SK-N-SH (cell line): Measurements from ENCODE around the gene CPPED1. TPM values are rescaled to one million over a fixed set of nuclear protein-coding genes. Genes with fewer than 3 reads are reported as not detected.

Experiments
- CTCF ChIA-PET: fragments of 300-600, 350-600 bp; formaldehyde crosslinking; extraction: SDS; loops from one replicate; lab custom pipeline; 2021; lab: Yijun Ruan, JAX
- POLR2A ChIA-PET: fragments of 350-600 bp; sonication (Branson Sonifier 250); formaldehyde crosslinking; extraction: SDS; loops from one replicate; lab custom pipeline; 2020; ENCODE audit warnings: antibody characterized with exemption, inconsistent platforms; lab: Yijun Ruan, JAX
- DNase-seq: peaks from one replicate; pipeline ENCODE4 v3.0.0; 2012
- H2AFZ ChIP-seq: fragments of 200-600 bp; sonication (generic); 2 replicates; pipeline ENCODE4 v1.8.1; 2016; ENCODE audit warnings: antibody characterized with exemption, mild to moderate bottlenecking, low read depth
- H3F3A ChIP-seq: fragments of 200-600 bp; sonication (generic); replicated peaks from 2 replicates; pipeline ENCODE3; 2016; ENCODE audit warnings: antibody characterized with exemption, mild to moderate bottlenecking; ENCODE audit not compliant: insufficient read depth
- H3K27ac ChIP-seq, 2 experiments: fragments of 200-500 bp in 1 of 2; fragments of 200-600 bp in 1 of 2; sonication (Bioruptor generic) in 1 of 2; sonication (generic), shearing (Covaris generic) in 1 of 2; 2 replicates each; pipeline versions ENCODE4 v1.5.1 to v1.6.1; 2014 to 2016; ENCODE audit warnings: low read depth in 2 of 2, inconsistent platforms in 1 of 2, low read length in 1 of 2, mild to moderate bottlenecking in 1 of 2, mixed read lengths in 1 of 2
- H3K27me3 ChIP-seq: fragments of 200-600 bp; sonication (generic), shearing (Covaris generic); 2 replicates; pipeline ENCODE4 v1.6.1; 2016; ENCODE audit warnings: mixed run types; ENCODE audit not compliant: insufficient read depth
- H3K36me3 ChIP-seq, 2 experiments: fragments of 200-500 bp in 1 of 2; fragments of 200-600 bp in 1 of 2; sonication (Bioruptor generic) in 1 of 2; sonication (generic) in 1 of 2; replicated peaks in 1 of 2; 2 replicates each; pipeline versions ENCODE3 to v1.5.1; 2014 to 2016; ENCODE audit warnings: low read length in 1 of 2, mild to moderate bottlenecking in 1 of 2; ENCODE audit not compliant: insufficient read depth in 2 of 2, control insufficient read depth in 1 of 2
- H3K4me1 ChIP-seq, 2 experiments: fragments of 200-500 bp in 1 of 2; fragments of 200-600 bp in 1 of 2; sonication (Bioruptor generic) in 1 of 2; sonication (generic), shearing (Covaris generic) in 1 of 2; 2 replicates each; pipeline versions ENCODE4 v1.5.1 to v1.6.1; 2014 to 2016; ENCODE audit warnings: low read depth in 1 of 2, low read length in 1 of 2, mixed run types in 1 of 2; ENCODE audit not compliant: insufficient read depth in 2 of 2, control insufficient read depth in 1 of 2
- H3K4me2 ChIP-seq: fragments of 200-600 bp; sonication (generic), shearing (Covaris generic); 2 replicates; pipeline ENCODE4 v1.6.1; 2017; ENCODE audit warnings: mixed run types
- H3K4me3 ChIP-seq, 2 experiments: fragments of 200-500 bp in 1 of 2; fragments of 200-600 bp in 1 of 2; sonication (Bioruptor generic) in 1 of 2; sonication (generic), shearing (Covaris generic) in 1 of 2; 2 replicates each; pipeline versions ENCODE4 v1.5.1 to v1.8.1; 2014 to 2016; ENCODE audit warnings: low read depth in 2 of 2, inconsistent platforms in 1 of 2, low read length in 1 of 2, mild to moderate bottlenecking in 1 of 2, mixed read lengths in 1 of 2, moderate library complexity in 1 of 2
- H3K79me2 ChIP-seq: fragments of 200-600 bp; sonication (generic); 2 replicates; pipeline ENCODE4 v1.8.1; 2017; ENCODE audit warnings: mild to moderate bottlenecking; ENCODE audit not compliant: insufficient read depth
- H3K9ac ChIP-seq: fragments of 200-600 bp; sonication (generic); 2 replicates; pipeline ENCODE4 v1.6.1; 2017; ENCODE audit warnings: mixed run types
- H3K9me2 ChIP-seq: fragments of 200-600 bp; sonication (generic); 2 replicates; pipeline ENCODE4 v1.6.1; 2017; ENCODE audit warnings: mixed run types
- H3K9me3 ChIP-seq: fragments of 200-600 bp; sonication (generic); 2 replicates; pipeline ENCODE4 v1.6.1; 2017; ENCODE audit warnings: mixed run types, mild to moderate bottlenecking, moderate library complexity
- H4K20me1 ChIP-seq: fragments of 200-600 bp; sonication (generic); 2 replicates; pipeline ENCODE4 v1.6.1; 2017; ENCODE audit warnings: mild to moderate bottlenecking, mixed run types; ENCODE audit not compliant: insufficient read depth
- CHD2 ChIP-seq: fragments of 150-350 bp; IDR thresholded peaks from 2 replicates; pipeline ENCODE4 v1.6.1; 2018; ENCODE audit warnings: low read length; ENCODE audit not compliant: partially characterized antibody
- ELF1 ChIP-seq: IDR thresholded peaks from 2 replicates; pipeline ENCODE4 v1.4.0; 2012
- EP300 ChIP-seq, 2 experiments: IDR thresholded peaks; 2 replicates each; pipeline versions ENCODE4 v1.4.0 to v1.6.1; 2012; ENCODE audit warnings: borderline replicate concordance in 1 of 2, low read depth in 1 of 2, low read length in 1 of 2
- EZH2phosphoT487 ChIP-seq: fragments of 200-600 bp; sonication (generic); IDR thresholded peaks from 2 replicates; pipeline ENCODE4 v1.6.1; 2017; ENCODE audit warnings: low read depth, mixed run types, mild to moderate bottlenecking, antibody characterized with exemption, moderate library complexity, borderline replicate concordance
- FOXM1 ChIP-seq: IDR thresholded peaks from 2 replicates; pipeline ENCODE4 v1.4.0; 2012; ENCODE audit warnings: low read depth, mild to moderate bottlenecking
- GABPA ChIP-seq: IDR thresholded peaks from 2 replicates; pipeline ENCODE4 v1.4.0; 2012; ENCODE audit warnings: low read depth, mild to moderate bottlenecking
- GATA2 ChIP-seq: sonication (generic); formaldehyde crosslinking; IDR thresholded peaks from 2 replicates; pipeline ENCODE4 v1.5.0; 2020; ENCODE audit warnings: mild to moderate bottlenecking, missing genetic modification reagents
- JUND ChIP-seq: IDR thresholded peaks from 2 replicates; pipeline ENCODE4 v1.4.0; 2012
- MEF2A ChIP-seq: IDR thresholded peaks from 2 replicates; pipeline ENCODE4 v1.4.0; 2012; ENCODE audit warnings: low read depth, borderline replicate concordance
- MXI1 ChIP-seq: IDR thresholded peaks from 2 replicates; pipeline ENCODE4 v1.6.1; 2012; ENCODE audit warnings: mild to moderate bottlenecking, low read depth, low read length, improper control_type of control experiment
- NFIC ChIP-seq: IDR thresholded peaks from 2 replicates; pipeline ENCODE4 v1.4.0; 2012; ENCODE audit warnings: borderline replicate concordance
- NRF1 ChIP-seq: IDR thresholded peaks from 2 replicates; pipeline ENCODE4 v1.6.1; 2012; ENCODE audit warnings: low read depth, mild to moderate bottlenecking, low read length
- RAD21 ChIP-seq: IDR thresholded peaks from 2 replicates; pipeline ENCODE4 v1.6.1; 2012; ENCODE audit warnings: mild to moderate bottlenecking, low read length
- RXRA ChIP-seq: IDR thresholded peaks from 2 replicates; pipeline ENCODE4 v1.4.0; 2012; ENCODE audit warnings: low read depth, mild to moderate bottlenecking, borderline replicate concordance
- SIN3A ChIP-seq: IDR thresholded peaks from 2 replicates; pipeline ENCODE4 v1.6.1; 2012; ENCODE audit warnings: low read depth, mild to moderate bottlenecking, low read length, moderate library complexity, borderline replicate concordance
- WGBS: methylation state at CpG from one replicate; pipeline ENCODE4 v1.1.6; 2017; ENCODE audit warnings: low lambda C conversion rate; 5-methylcytosine and 5-hydroxymethylcytosine counted together
- polyA plus RNA-seq, 3 experiments: library from polyadenylated mRNA; depleted of rRNA; stranded (reverse); fragments of >200 nt; gene quantifications; 2 replicates each; pipeline ENCODE4 v1.2.3, GENCODE V29; 2012
- TF ChIP-seq, protein P1 (sequence below): IDR thresholded peaks from 2 replicates; pipeline ENCODE4 v1.6.1; 2012; ENCODE audit warnings: mild to moderate bottlenecking, low read depth, low read length, moderate library complexity
- TF ChIP-seq, protein P2 (sequence below): fragments of 200-600 bp; sonication (generic); IDR thresholded peaks from 2 replicates; pipeline ENCODE4 v1.6.1; 2017; ENCODE audit warnings: antibody characterized with exemption, mild to moderate bottlenecking, moderate library complexity
- TF ChIP-seq, protein P3 (sequence below): IDR thresholded peaks from 2 replicates; pipeline ENCODE4; 2012
- TF ChIP-seq, protein P4 (sequence below): fragments of 150-350 bp; IDR thresholded peaks from 2 replicates; pipeline ENCODE4 v1.6.1; 2017; ENCODE audit warnings: antibody characterized with exemption, low read length, low read depth, borderline replicate concordance
- TF ChIP-seq, protein P5 (sequence below): fragments of 150-350 bp; IDR thresholded peaks from 2 replicates; pipeline ENCODE4 v1.6.1; 2016; ENCODE audit warnings: mild to moderate bottlenecking, low read depth, low read length

CPPED1 gene
- polyA plus RNA-seq, 1 of the 3 experiments (the other 2 are of a cell fraction), result 11.9 TPM

DNA sequence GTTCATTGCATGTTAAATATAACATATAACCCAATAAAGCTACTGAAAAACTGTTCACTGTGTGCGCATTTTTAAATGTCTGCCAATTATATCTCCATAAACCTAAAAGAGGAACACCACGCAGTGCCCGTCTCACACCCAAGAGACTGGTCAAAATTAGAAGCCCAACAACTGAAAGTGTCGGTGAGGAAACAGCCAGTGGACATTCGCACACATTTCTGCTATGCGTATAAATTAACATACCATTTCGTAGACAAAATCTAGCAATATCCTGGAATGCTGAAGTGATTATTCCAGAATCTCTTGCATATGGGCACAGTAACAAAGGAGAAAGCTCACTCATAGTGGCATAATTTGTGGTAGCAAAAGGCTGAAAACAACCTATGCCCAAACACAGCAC, 55.9 kb downstream of the CPPED1 start (continued):
- TF ChIP-seq, protein P1, sequence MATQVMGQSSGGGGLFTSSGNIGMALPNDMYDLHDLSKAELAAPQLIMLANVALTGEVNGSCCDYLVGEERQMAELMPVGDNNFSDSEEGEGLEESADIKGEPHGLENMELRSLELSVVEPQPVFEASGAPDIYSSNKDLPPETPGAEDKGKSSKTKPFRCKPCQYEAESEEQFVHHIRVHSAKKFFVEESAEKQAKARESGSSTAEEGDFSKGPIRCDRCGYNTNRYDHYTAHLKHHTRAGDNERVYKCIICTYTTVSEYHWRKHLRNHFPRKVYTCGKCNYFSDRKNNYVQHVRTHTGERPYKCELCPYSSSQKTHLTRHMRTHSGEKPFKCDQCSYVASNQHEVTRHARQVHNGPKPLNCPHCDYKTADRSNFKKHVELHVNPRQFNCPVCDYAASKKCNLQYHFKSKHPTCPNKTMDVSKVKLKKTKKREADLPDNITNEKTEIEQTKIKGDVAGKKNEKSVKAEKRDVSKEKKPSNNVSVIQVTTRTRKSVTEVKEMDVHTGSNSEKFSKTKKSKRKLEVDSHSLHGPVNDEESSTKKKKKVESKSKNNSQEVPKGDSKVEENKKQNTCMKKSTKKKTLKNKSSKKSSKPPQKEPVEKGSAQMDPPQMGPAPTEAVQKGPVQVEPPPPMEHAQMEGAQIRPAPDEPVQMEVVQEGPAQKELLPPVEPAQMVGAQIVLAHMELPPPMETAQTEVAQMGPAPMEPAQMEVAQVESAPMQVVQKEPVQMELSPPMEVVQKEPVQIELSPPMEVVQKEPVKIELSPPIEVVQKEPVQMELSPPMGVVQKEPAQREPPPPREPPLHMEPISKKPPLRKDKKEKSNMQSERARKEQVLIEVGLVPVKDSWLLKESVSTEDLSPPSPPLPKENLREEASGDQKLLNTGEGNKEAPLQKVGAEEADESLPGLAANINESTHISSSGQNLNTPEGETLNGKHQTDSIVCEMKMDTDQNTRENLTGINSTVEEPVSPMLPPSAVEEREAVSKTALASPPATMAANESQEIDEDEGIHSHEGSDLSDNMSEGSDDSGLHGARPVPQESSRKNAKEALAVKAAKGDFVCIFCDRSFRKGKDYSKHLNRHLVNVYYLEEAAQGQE, result no peak
- TF ChIP-seq, protein P2, sequence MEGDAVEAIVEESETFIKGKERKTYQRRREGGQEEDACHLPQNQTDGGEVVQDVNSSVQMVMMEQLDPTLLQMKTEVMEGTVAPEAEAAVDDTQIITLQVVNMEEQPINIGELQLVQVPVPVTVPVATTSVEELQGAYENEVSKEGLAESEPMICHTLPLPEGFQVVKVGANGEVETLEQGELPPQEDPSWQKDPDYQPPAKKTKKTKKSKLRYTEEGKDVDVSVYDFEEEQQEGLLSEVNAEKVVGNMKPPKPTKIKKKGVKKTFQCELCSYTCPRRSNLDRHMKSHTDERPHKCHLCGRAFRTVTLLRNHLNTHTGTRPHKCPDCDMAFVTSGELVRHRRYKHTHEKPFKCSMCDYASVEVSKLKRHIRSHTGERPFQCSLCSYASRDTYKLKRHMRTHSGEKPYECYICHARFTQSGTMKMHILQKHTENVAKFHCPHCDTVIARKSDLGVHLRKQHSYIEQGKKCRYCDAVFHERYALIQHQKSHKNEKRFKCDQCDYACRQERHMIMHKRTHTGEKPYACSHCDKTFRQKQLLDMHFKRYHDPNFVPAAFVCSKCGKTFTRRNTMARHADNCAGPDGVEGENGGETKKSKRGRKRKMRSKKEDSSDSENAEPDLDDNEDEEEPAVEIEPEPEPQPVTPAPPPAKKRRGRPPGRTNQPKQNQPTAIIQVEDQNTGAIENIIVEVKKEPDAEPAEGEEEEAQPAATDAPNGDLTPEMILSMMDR, result no peak
- TF ChIP-seq RXRA (no peak), ELF1 (no peak), JUND (no peak), GATA2 (no peak), MEF2A (no peak)
- TF ChIP-seq, protein P3, sequence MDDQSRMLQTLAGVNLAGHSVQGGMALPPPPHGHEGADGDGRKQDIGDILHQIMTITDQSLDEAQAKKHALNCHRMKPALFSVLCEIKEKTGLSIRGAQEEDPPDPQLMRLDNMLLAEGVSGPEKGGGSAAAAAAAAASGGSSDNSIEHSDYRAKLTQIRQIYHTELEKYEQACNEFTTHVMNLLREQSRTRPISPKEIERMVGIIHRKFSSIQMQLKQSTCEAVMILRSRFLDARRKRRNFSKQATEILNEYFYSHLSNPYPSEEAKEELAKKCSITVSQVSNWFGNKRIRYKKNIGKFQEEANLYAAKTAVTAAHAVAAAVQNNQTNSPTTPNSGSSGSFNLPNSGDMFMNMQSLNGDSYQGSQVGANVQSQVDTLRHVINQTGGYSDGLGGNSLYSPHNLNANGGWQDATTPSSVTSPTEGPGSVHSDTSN, result no peak

DNA sequence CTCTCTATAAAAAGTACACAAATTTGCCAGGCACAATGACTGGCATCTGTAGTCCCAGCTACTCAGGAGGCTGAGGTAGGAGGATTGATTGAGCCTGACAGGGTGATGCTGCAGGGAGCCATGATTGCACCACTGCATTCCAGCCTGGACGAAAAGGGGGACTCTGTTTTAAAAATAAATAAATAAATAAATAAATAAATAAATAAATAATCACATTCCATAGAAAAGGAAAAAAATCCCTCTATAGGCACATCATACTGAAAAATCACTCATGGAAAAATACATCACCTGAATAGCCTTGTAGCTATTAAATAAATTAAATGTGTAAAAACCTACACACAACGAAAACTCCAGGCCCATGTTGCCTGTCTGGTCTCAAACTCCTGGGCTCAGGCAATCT, 56.4 kb downstream of the CPPED1 start:
- Histone ChIP-seq H3K4me3 (no peak overlapping the region), H2AFZ (no peak overlapping the region), H3K9ac (no peak overlapping the region), H3K9me2 (no peaks in the 10 kb centered on the region), H3K4me2 (no peak overlapping the region), H3K27ac (no peak overlapping the region), H3K79me2 (peaks cover 35% of the 10 kb centered on the region; the same call in 1 of the 2 replicates), H3K4me1 (no peaks in the 10 kb centered on the region; a peak in 1 of 4 replicates), H3K9me3 (no peaks in the 10 kb centered on the region; the same call in 1 of the 2 replicates), H3K36me3 (peaks cover 0 to 12% of the 10 kb centered on the region in 2 experiments), H3K27me3 (no peaks in the 10 kb centered on the region), H4K20me1 (no peaks in the 10 kb centered on the region), H3F3A (peaks cover 12% of the 10 kb centered on the region)
- ChIA-PET POLR2A (no interaction called here), CTCF (interaction anchor here (1.0 kb wide), 1 partner anchor 41 kb away, joined by 3 read pairs; no protein-coding TSS in a partner anchor)
- 97% methylated on average over 2 of the region's 2 CpGs for WGBS
- no peak for DNase-seq
- TF ChIP-seq, protein P4, sequence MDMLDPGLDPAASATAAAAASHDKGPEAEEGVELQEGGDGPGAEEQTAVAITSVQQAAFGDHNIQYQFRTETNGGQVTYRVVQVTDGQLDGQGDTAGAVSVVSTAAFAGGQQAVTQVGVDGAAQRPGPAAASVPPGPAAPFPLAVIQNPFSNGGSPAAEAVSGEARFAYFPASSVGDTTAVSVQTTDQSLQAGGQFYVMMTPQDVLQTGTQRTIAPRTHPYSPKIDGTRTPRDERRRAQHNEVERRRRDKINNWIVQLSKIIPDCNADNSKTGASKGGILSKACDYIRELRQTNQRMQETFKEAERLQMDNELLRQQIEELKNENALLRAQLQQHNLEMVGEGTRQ, result no peak
- TF ChIP-seq CHD2 (no peak), GATA2 (no peak), GABPA (no peak), EZH2phosphoT487 (no peak), MEF2A (no peak), NFIC (no peak), EP300 (IDR thresholded peaks at IDR 0.05; ENCODE audit: borderline replicate concordance in 1 of 2, low read depth in 1 of 2, low read length in 1 of 2) (no peak), ELF1 (no peak), JUND (no peak), RAD21 (no peak), MXI1 (no peak), FOXM1 (no peak), SIN3A (no peak), NRF1 (no peak), RXRA (no peak)
- TF ChIP-seq, protein P5, sequence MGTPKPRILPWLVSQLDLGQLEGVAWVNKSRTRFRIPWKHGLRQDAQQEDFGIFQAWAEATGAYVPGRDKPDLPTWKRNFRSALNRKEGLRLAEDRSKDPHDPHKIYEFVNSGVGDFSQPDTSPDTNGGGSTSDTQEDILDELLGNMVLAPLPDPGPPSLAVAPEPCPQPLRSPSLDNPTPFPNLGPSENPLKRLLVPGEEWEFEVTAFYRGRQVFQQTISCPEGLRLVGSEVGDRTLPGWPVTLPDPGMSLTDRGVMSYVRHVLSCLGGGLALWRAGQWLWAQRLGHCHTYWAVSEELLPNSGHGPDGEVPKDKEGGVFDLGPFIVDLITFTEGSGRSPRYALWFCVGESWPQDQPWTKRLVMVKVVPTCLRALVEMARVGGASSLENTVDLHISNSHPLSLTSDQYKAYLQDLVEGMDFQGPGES, result no peak
- TF ChIP-seq, protein P2, result no peak
